SU-DHL-6 (cell line): ENCODE results near the gene C21orf58.

Experiments used
- CTCF ChIP-seq: fragments of 200-600 bp; sonication (generic); IDR thresholded peaks from one replicate; pipeline ENCODE4 v1.5.1; 2017; ENCODE audit warnings: antibody characterized with exemption, mild to moderate bottlenecking, low read length, moderate library complexity; ENCODE audit not compliant: insufficient read depth, poor library complexity, severe bottlenecking
- EZH2phosphoT487 ChIP-seq: fragments of 200-600 bp; sonication (generic), shearing (Covaris generic); conservative IDR thresholded peaks from 2 replicates; pipeline ENCODE4 v1.6.1; 2018; ENCODE audit warnings: mild to moderate bottlenecking, antibody characterized with exemption, low read length, moderate library complexity, mixed read lengths

DNA sequence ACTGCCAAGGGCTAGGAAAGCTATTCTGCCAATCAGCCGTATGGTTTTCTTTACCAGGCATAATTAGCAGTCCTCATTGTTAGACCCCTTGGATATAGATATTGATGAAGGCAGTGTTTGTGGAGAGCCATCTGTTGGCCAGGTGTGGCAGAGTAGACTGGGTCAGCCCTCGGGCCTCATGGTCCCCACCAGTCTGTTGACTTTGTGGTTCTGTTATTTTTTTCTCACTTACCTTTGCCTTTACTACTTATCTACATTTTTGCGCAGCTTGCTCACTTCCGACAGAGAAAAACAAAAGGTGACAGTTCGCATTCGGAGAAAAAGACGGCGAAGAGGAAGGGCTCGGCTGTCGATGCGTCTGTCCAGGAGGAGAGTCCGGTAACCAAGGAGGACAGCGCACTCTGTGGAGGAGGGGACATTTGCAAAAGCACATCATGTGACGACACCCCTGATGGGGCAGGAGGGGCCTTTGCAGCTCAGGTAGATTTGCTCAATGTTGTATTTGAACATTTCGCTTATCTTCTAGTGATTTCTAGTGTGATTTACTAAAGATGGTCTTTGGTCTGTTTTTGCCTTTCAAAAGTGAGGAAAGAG, 2.5 kb upstream of the C21orf58 start:
- TF ChIP-seq CTCF = no peak
- TF ChIP-seq EZH2phosphoT487 = no peak
